T47D (cell line): ENCODE measurements around the gene NMNAT2.

ENCODE experiments used
- DNase-seq, 2 experiments: peaks; one replicate each; pipeline versions ENCODE4 v3.0.0 to v3.0.0-alpha.2; 2011 to 2012; ENCODE audit warnings: low read depth in 1 of 2, low spot score in 1 of 2
- JUND ChIP-seq: IDR thresholded peaks from 2 replicates; pipeline ENCODE4 v1.6.1; 2012; ENCODE audit warnings: low read depth
- in situ Hi-C: cut with HindIII; loops from 2 replicates; pipeline ENCODE4 v1.10.0; 2016; ENCODE audit warnings: low sequenced_read_pairs, low pct_unique_long_range_greater_than_20kb

Gene NMNAT2

GRCh38 chr1:183346276-183346732 is 71.9 kb downstream of the NMNAT2 start:
- in situ Hi-C loops = no loop called here
- no peak for DNase-seq
- no peak for TF ChIP-seq JUND

- in situ Hi-C loops = no loop called here
- DNase-seq = no peak
- no peak for TF ChIP-seq JUND
Measured at GRCh38 chr1:183339556-183340167, 78.5 kb downstream of the NMNAT2 start.

- DNase-seq = no peak
- TF ChIP-seq JUND = no peak
- in situ Hi-C loops = no loop called here
Measured at GRCh38 chr1:183331091-183331742, 87.0 kb downstream of the NMNAT2 start.

- TF ChIP-seq JUND = no peak
- no peak for DNase-seq
- in situ Hi-C loops = no loop called here
Measured at GRCh38 chr1:183330335-183330734, 87.8 kb downstream of the NMNAT2 start.

GRCh38 chr1:183328371-183328770 is 89.8 kb downstream of the NMNAT2 start:
- no peak for TF ChIP-seq JUND
- in situ Hi-C loops = no loop called here
- DNase-seq = no peak

- in situ Hi-C loops = no loop called here
- no peak for DNase-seq
- no peak for TF ChIP-seq JUND
Measured at GRCh38 chr1:183327434-183328290, 90.5 kb downstream of the NMNAT2 start.

- in situ Hi-C loops = no loop called here
- no peak for DNase-seq
- TF ChIP-seq JUND = no peak
Measured at GRCh38 chr1:183323849-183324683, 94.1 kb downstream of the NMNAT2 start.

GRCh38 chr1:183319606-183320005 is 98.6 kb downstream of the NMNAT2 start:
- in situ Hi-C loops = no loop called here
- no peak for TF ChIP-seq JUND
- no peak for DNase-seq

- TF ChIP-seq JUND = no peak
- in situ Hi-C loops = no loop called here
Measured at GRCh38 chr1:183319051-183319450, 99.1 kb downstream of the NMNAT2 start.

GRCh38 chr1:183318433-183318832 is 99.7 kb downstream of the NMNAT2 start:
- in situ Hi-C loops = no loop called here
- DNase-seq = peak; percentile 53 to 93
- TF ChIP-seq JUND = no peak

More at GRCh38 chr1:183319051-183319450, 99.1 kb downstream of the NMNAT2 start:
- peak in 1 of 2 experiments; percentile 72 for DNase-seq

GRCh38 chr1:183315991-183316758 is 102.0 kb downstream of the NMNAT2 start:
- DNase-seq = no peak
- in situ Hi-C loops = no loop called here
- no peak for TF ChIP-seq JUND
